HG03442 (cell line): ENCODE results near the gene CPM.
"Not testable (repeated sequence)": the region's sequence is repeated elsewhere in the genome, so short reads cannot be mapped to it uniquely, and the experiment has no call there.

Experiments used
- ATAC-seq: cut with Tn5 transposase; IDR thresholded peaks from one replicate; pipeline ENCODE4 v1.9.1; 2021; ENCODE audit warnings: mild to moderate bottlenecking, moderate library complexity; ENCODE audit not compliant: unreplicated experiment

The CPM gene

DNA sequence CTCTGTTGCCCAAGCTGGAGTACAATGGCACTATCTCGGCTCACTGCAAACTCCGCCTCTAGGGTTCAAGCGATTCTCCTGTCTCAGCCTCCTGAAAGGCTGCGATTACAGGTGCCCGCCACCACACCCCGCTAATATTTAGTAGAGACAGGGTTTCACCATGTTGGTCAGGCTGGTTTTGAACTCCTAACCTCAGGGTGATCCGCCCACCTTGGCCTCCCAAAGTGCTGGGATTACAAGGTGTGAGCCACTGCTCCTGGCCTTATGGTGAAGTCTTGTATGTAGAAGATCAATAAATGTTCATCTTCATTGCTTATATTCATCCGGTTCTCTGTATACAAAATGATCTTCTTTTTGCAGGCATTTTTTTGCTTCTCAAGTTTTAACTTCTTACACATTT lies 77.2 kb downstream of the CPM start:
- no peak for ATAC-seq

- ATAC-seq: no peak
Observed at GRCh38 chr12:68855111-68855510, 77.9 kb downstream of the CPM start.

DNA sequence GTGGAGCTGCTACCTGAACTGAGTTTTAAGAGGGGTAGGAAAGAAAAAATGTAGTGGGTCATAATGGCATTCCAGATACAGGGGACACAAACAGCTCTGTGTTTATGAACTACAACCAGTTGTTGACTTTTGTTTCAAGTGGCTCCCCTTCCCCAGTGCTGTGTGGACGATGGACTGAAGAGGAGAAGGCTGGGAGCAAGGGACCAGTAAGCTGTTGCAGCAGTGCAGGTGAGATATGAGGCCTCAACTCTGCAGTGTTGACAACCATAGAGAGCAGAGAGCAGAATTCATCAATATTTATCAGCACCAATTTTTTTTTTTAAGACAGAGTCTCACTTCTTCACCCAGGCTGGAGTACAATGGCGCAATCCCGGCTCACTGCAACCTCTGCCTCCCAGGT lies 78.4 kb downstream of the CPM start:
- ATAC-seq: no peak

DNA sequence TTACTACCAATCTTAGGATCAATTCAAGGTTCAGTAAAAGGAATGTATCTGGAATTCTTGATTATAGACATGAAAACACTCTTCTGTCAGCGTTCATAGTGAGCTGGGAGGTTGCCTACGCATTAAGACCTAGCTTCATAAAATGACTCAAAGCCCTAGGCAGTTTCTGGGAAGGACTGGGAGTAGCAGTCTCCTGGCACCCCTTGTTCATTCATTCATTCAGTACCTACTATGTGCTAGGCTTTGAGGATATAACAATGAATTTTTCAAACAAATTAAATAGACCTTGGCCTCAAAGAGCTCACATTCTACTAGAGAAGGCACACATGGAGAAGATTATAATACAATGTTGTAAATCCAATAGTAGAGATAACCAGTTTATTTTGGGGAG lies 78.9 kb downstream of the CPM start:
- no peak for ATAC-seq

GRCh38 chr12:68853396-68854077 lies 79.4 kb downstream of the CPM start:
- ATAC-seq: no peak

- no peak for ATAC-seq
Observed at GRCh38 chr12:68851592-68852306, 81.2 kb downstream of the CPM start.

DNA sequence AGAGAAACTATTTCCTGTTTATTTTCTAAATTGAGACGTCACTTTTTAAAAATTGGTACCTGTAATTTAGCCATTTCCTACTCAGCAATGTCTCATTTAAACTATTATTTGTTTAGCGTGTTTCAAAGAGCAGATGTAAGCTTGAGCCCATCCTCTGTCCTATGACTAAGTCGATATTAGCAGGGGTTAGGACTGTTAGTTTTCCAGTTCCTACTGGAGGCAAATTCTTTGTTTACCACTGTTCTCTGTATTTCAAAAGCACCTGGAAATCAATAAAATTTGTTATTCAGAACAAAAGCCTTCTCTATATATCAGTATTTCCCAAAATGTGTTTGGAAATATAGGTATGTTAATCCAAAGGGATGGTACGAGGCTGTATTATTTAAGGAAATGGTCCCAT lies 82.6 kb downstream of the CPM start:
- no peak for ATAC-seq

DNA sequence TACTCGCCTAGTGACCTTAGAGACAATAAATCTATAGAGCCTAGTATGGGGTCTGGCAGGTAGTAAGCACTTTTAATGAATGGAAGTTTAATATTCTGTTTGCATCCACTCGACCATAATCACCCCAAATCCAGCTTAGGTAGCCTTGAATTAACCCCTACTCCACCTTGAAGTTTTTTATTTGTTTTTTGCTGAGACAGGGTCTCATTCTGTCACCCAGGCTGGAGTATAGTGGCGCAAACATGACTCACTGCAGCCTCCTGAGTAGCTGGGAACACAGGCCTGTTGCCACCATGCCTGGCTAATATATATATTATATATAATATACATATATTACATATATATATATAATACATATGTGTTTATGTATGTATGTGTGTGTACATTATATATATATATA lies 86.2 kb downstream of the CPM start:
- no peak for ATAC-seq

DNA sequence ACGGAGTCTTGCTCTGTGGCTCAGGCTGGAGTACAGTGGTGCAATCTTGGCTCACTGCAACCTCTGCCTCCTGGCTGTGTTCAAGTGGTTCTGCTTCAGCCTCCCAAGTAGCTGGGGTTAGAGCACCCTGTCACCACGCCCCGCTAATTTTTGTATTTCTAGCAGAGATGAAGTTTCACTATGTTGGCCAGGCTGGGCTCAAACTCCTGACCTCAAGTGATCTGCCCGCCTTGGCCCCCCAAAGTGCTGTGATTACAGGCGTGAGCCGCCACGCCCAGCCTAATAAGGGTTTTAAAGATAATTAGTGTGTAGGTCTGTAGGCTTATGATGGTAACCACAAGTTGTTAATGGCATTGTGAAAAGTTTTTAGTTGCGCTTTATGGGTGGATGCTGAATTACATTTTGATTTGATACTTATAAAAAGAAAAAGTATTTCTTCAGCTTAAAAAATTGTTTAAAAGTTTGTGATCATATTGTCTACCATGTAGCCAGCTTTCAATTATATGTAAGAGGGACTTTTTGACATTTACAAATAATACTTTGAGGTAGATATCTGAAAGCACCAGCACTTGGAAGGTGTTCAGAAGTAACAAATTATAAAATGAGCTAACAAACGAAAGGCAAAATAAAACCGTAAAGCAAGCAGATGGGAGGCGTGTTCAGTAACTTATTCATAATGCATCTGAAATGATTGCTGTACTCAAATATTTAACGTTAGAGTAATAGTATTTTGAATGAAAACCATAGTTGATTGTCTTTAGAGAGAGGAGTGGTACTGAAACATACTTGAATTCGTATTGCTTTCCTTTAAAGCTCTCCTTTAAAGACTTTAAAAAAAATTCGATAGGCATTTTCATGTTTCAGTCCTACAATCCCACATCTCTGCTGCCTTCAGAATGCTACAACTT lies 87.9 kb downstream of the CPM start:
- ATAC-seq: no peak

DNA sequence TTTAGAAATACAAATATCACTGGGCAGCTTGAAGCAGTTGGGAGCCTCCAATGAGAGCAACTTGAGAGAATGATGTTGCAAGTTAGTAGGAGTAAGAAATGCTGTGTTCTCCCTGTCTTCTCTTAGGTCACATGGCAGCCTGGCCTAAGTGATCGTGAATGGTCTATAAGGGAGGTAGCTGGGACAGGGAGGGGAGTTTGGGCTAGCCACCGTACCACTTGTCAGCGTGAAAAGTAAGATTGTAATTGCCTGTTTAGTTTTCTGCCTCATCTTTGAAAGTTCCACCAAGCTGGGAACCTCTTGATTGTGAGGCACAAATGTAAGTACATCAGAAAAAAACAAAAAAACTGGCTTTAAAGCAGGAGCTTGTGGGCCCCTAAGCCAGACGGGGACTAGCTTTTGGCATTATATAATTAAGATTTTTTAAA lies 88.6 kb downstream of the CPM start:
- ATAC-seq: no peak

DNA sequence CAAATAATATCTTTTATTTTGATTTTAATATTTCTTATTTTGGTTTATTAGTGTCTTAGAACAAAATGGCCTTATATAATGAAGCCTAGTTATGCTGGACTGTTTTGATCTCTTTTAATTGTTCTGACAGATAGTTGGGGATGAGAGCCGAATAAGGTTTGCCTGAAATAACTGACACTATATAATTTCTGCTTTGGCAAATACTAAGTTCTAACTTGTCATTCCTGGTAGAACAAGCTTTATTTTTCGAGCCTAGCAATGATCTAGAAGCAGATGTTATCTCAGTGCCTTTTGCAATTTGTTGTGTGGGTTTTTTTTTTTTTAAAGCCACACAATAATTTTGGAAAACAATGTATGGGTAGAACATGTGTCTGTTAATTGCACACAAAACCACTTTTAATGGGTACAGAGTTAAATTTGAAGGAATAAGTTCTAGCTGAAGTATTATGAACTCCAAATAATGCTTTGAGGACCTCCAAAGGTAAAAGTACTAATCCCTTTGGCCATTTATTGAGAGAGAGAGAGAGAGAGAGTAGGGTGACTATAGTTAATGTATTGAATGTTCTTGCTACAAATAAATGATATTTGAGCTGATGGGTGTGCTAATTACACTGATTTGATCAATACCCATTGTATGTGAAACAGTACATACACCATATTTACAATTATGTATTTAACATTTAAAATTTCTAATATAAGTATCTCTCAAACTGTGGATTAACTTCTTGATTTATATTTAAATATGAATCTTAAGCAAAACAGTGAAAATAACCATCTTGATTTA lies 90.0 kb downstream of the CPM start:
- ATAC-seq: no peak

GRCh38 chr12:68842123-68842522 lies 90.8 kb downstream of the CPM start:
- no peak for ATAC-seq

DNA sequence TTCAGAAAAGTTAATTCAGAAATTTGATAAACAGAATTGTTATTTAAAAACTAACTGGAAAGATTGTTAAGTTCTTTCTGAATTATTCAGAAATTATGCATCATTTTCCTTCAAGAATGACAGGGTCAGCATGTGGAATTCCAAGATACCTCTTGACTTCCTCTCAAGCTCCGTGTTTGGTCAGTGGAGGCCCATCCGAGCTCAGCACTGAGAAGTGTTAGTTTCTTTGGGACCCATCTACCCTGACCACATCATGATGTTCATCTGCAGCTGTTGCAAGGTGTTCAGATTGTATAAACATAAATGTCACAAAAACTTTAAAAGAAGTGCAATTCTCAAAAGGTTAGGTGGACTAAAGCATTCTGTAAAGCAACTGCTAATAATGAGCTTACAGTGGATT lies 91.3 kb downstream of the CPM start:
- ATAC-seq: no peak

GRCh38 chr12:68841175-68841574 lies 91.8 kb downstream of the CPM start:
- not testable (repeated sequence) for ATAC-seq

DNA sequence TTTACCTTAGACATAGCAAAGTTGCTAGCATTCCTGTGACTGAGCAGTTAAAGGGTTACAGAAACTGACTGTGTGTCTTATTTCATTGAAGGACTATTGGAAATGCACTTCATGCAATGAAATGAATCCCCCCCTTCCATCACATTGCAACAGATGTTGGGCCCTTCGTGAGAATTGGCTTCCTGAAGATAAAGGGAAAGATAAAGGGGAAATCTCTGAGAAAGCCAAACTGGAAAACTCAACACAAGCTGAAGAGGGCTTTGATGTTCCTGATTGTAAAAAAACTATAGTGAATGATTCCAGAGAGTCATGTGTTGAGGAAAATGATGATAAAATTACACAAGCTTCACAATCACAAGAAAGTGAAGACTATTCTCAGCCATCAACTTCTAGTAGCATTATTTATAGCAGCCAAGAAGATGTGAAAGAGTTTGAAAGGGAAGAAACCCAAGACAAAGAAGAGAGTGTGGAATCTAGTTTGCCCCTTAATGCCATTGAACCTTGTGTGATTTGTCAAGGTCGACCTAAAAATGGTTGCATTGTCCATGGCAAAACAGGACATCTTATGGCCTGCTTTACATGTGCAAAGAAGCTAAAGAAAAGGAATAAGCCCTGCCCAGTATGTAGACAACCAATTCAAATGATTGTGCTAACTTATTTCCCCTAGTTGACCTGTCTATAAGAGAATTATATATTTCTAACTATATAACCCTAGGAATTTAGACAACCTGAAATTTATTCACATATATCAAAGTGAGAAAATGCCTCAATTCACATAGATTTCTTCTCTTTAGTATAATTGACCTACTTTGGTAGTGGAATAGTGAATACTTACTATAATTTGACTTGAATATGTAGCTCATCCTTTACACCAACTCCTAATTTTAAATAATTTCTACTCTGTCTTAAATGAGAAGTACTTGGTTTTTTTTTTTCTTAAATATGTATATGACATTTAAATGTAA lies 93.5 kb downstream of the CPM start:
- no peak for ATAC-seq

DNA sequence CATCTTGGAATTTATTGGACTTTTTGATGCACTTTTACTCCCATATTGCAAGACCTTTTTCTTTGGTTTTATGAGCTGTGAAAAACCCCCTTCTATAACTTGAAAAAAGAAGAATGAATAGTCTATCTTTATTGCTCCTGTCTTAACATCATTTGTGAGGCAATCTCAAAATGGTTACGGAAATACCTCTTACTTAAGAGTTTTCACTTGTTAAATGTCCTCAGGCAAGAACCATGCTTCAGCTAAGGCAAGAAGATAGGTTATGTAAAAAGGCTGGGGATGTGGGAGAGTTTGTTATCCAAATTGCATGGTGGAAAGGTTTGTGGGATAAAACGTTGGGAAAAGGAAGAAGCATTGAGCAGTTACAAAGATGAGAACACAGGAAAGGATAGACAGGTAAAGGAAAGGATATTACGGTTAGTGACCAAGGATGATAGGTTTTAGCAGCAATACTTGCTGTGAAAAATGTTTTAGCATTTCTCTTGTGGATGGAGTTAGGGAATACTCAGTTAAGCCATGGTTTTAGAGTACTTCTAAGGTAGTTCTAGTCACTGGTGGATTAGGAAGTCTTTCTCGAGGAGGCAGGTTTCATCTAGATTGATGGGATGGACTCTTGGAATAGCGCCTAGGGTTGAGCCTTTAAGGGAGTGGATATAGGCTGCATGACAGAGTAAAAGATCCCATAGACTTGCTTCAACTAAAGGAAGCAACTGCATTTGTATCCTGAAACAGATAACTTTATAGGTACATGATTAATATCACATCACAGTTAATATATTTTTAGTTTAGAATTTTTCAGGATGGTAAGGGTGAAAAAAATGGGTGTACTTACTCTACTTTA lies 94.7 kb downstream of the CPM start:
- no peak for ATAC-seq

DNA sequence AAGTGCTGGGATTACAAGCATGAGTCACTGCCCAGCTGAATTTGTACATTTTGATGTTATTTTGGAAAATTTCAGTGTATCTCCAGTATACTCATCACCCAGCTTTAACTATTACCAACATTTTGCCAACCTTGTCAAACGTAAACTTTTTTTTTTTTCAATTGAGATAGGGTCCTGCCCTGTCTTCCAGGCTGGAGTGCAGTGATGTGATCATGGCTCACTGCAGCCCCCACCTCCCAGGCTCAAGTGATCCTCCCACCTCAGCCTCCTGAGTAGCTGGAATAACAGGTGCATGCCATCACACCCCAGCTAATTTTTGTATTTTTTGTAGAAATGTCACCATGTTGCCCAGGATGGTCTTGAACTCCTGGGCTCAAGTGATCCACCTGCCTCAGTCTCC lies 95.8 kb downstream of the CPM start:
- ATAC-seq: no peak

GRCh38 chr12:68835333-68835908 lies 97.5 kb downstream of the CPM start:
- ATAC-seq: no peak

DNA sequence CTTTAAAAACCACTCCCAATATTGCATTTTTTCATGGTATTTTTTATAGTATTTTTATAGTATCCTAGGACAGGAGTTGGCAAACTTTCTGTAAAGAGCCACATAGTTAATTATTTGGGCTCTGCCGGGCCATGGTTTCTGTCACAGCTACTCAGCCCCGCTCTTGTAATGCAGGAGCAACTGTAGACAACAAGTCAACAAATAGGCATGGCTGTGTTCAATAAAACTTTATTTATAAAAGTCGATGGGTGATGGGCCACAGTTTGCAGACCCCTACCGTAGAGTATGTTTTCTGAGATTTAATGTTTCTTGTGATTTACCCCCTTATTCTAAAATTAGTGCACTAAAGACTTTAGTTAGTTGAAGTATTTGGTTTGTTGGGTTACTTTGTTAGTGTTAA lies 99.5 kb downstream of the CPM start:
- no peak for ATAC-seq
